Esophagus squamous epithelium (tissue), 5 donors: ENCODE data around the gene RAP1A. TPM values are rescaled to one million over a fixed set of nuclear protein-coding genes. Genes with fewer than 3 reads are reported as not detected.
A peak's percentile ranks its signal among the peaks of the same experiment; 100 is the strongest.

Source experiments
- DNase-seq: peaks from one replicate; lab custom pipeline; 2025; lab: John Stamatoyannopoulos, UW
- H3K27ac ChIP-seq, 4 donors: fragments of 200-600 bp; sonication (generic); one replicate each; pipeline ENCODE4 v1.5.1; 2016 to 2019; ENCODE audit warnings: mild to moderate bottlenecking in 1 of 4
- H3K27me3 ChIP-seq, 4 donors: fragments of 200-600 bp; sonication (generic); 1 replicate in 3 of 4; 2 replicates in 1 of 4; pipeline versions ENCODE4 v1.5.1 to v1.6.0; 2017 to 2021; ENCODE audit warnings: antibody characterized with exemption in 1 of 4
- H3K36me3 ChIP-seq, 3 donors: fragments of 200-600 bp; sonication (generic); one replicate each; pipeline ENCODE4 v1.5.1; 2016 to 2019
- H3K4me1 ChIP-seq, 3 donors: fragments of 200-600 bp; sonication (generic); one replicate each; pipeline ENCODE4 v1.5.1; 2017 to 2019
- H3K4me3 ChIP-seq, 4 donors: fragments of 200-600 bp; sonication (generic); 1 replicate in 3 of 4; 2 replicates in 1 of 4; pipeline ENCODE4 v1.5.1; 2016 to 2019; ENCODE audit warnings: mild to moderate bottlenecking in 2 of 4, moderate library complexity in 1 of 4
- H3K9me3 ChIP-seq, 3 donors: fragments of 200-600 bp; sonication (generic); one replicate each; pipeline ENCODE4 v1.5.1; 2016 to 2019
- CTCF ChIP-seq, 6 experiments: fragments of 450-650 bp in 4 of 6; fragments of 200-600 bp in 2 of 6; sonication (generic) in 2 of 6; IDR thresholded peaks; one replicate each; pipeline ENCODE4 v1.5.1; 2016 to 2019; ENCODE audit warnings: antibody characterized with exemption in 6 of 6, mild to moderate bottlenecking in 4 of 6, moderate library complexity in 4 of 6
- POLR2A ChIP-seq, 4 donors: fragments of 450-650 bp; IDR thresholded peaks; one replicate each; pipeline ENCODE4 v1.6.1; 2017; ENCODE audit warnings: antibody characterized with exemption in 4 of 4, mild to moderate bottlenecking in 4 of 4, moderate library complexity in 3 of 4
- WGBS, 2 donors: methylation state at CpG; one replicate each; pipeline ENCODE4 v1.1.5; 2018; 5-methylcytosine and 5-hydroxymethylcytosine counted together
- intact Hi-C: fragments of 100-400 bp; cut with DNase I; formaldehyde crosslinking; loops from one replicate; pipeline ENCODE4 v1.15.0; 2022
- total RNA-seq, 4 donors: library from RNA; depleted of rRNA; stranded (reverse); fragments of >200 nt; gene quantifications; one replicate each; pipeline ENCODE4 v1.1.0, GENCODE V29; 2016
- donor health status: DM: yes; HTN: yes; CAD: no.

Gene RAP1A
- total RNA-seq, 4 donors from 2014 or later = 24.3 to 111 (median 43.3) TPM

DNA sequence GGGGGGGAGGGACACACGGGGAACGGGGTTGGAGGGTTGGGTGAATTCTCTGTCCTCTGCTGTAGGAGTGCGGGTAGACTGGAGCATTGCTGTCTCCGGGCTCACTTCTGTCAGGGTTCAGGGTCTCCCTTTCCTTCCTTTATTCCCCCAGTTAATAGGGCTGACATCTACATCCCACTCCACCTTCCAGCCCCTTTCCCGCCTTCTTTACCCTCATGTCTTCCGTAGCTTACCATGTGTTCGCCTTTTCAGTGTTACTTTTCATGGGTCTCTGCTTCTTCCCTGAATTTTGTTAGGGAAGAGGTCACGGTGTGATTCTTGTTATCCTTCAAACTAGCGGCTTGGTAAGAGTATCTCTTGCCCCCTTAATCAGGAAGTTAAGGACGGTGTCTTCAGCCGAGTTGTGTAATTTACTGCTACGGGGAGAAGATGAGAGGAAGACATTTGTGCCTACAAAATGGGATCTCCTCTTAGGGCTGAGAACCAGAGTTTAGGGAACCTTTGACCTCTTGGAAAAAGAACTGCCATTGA, 917 bp downstream of the RAP1A start:
- intact Hi-C loops = no loop called here
- WGBS, 2 donors = 0 to 1% methylated on average over 10 to 11 of the region's 12 CpGs
- no peaks in the 10 kb centered on the region for H3K9me3 ChIP-seq
- peak overlapping the region; percentile 83 to 98 (median 94) for H3K4me3 ChIP-seq
- peaks cover 6 to 74% (median 30%) of the 10 kb centered on the region in 3 donors for H3K4me1 ChIP-seq
- no peaks in the 10 kb centered on the region for H3K36me3 ChIP-seq
- no peaks in the 10 kb centered on the region for H3K27me3 ChIP-seq
- peak overlapping the region; percentile 94 to 99 (median 99) for H3K27ac ChIP-seq
- TF ChIP-seq POLR2A (IDR thresholded peaks at IDR 0.05) (no peak), CTCF (IDR thresholded peaks at IDR 0.05) (no peak)
- DNase-seq = no peak

DNA sequence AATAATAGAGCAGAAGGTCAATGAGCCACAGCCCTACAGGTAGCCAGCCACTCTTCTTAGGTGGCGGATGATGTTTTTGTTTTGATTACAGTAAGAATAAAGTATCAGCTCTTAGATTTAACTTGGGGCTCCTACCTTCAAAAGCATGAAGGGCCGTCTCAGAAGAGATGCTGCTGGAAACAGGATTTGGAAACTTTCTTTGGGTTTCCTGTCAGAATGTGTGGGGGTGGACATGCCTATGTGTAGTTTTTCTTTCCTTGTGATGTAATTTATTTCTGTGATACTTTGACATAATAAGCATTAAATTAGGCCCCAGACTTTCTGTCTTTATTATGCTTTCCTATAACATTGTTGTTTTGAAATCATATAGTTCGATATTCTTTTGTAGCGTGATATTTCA, 1.5 kb downstream of the RAP1A start:
- Histone ChIP-seq H3K36me3 (no peaks in the 10 kb centered on the region), H3K9me3 (no peaks in the 10 kb centered on the region), H3K27me3 (no peaks in the 10 kb centered on the region), H3K4me3 (peak overlapping the region; percentile 83 to 98 (median 94)), H3K27ac (peak overlapping the region; percentile 94 to 99 (median 99)), H3K4me1 (peaks cover 2 to 74% (median 30%) of the 10 kb centered on the region in 3 donors)
- WGBS, 2 donors = 43 to 52% methylated on average over 4 of the region's 4 CpGs
- no peak for DNase-seq
- TF ChIP-seq POLR2A (IDR thresholded peaks at IDR 0.05) (no peak), CTCF (IDR thresholded peaks at IDR 0.05) (no peak)
- intact Hi-C loops = no loop called here

- TF ChIP-seq POLR2A (IDR thresholded peaks at IDR 0.05) = no peak
- H3K36me3 ChIP-seq = no peaks in the 10 kb centered on the region
- no peaks in the 10 kb centered on the region for H3K27me3 ChIP-seq
- no peak for DNase-seq
- H3K27ac ChIP-seq = peak overlapping the region in 3 of 4 donors; percentile 94 to 99 (median 99)
- peak overlapping the region in 3 of 4 donors; percentile 83 to 97 (median 92) for H3K4me3 ChIP-seq
- intact Hi-C loops = no loop called here
- peaks cover 0 to 77% (median 27%) of the 10 kb centered on the region in 3 donors for H3K4me1 ChIP-seq
- no peaks in the 10 kb centered on the region for H3K9me3 ChIP-seq
Measured at GRCh38 chr1:111622166-111622565, 2.6 kb downstream of the RAP1A start.

DNA sequence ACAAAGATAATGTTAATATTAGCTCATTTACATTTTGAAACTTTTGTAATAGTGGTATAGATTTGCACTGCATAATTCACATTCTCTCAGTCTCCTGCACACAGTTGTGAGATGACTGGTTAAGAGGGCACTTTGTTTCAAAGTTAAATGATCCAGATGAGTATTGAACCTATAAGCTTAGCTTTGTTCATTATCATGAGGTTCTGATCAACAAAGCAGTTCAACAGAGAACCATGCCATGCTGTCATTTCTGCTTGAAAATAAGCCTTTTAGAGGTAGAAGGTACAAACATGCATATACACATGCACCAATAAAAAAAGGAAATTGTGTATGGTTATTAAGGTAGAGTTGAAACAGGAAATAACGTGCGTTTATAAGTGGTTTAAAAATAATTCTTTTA, 4.8 kb downstream of the RAP1A start:
- H3K9me3 ChIP-seq = no peaks in the 10 kb centered on the region
- WGBS, 2 donors = 45 to 68% methylated on average over 2 of the region's 2 CpGs
- intact Hi-C loops = no loop called here
- no peaks in the 10 kb centered on the region for H3K36me3 ChIP-seq
- no peak overlapping the region for H3K4me3 ChIP-seq
- H3K4me1 ChIP-seq = peaks cover 0 to 91% (median 30%) of the 10 kb centered on the region in 3 donors
- no peak for TF ChIP-seq CTCF (IDR thresholded peaks at IDR 0.05)
- no peak for TF ChIP-seq POLR2A (IDR thresholded peaks at IDR 0.05)
- H3K27ac ChIP-seq = peak overlapping the region in 2 of 4 donors; percentile 1 to 28
- no peak for DNase-seq
- no peaks in the 10 kb centered on the region for H3K27me3 ChIP-seq

DNA sequence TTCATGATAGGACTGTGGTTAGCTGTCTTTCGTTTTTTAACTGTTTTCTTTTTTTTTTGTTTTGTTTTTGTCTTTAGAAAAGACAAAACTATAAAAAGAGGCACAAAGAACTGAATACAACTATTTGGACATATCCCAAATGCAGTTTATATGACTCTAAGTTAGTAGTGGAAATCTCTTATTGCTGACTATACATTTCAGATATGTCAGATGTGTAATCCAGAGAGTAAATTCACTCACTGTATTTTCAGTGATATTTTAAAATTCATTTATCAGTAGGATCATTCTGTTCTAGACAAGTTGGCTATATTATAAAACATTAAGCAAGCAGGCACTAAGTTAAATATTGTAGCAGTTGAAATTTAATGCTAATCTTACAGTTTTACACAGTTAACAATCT, 5.7 kb downstream of the RAP1A start:
- intact Hi-C loops = no loop called here
- peaks cover 0 to 98% (median 34%) of the 10 kb centered on the region in 3 donors for H3K4me1 ChIP-seq
- 13 to 36% methylated on average over 1 of the region's 1 CpG for WGBS, 2 donors
- H3K36me3 ChIP-seq = no peaks in the 10 kb centered on the region
- no peak for TF ChIP-seq POLR2A (IDR thresholded peaks at IDR 0.05)
- no peak for TF ChIP-seq CTCF (IDR thresholded peaks at IDR 0.05)
- no peaks in the 10 kb centered on the region for H3K9me3 ChIP-seq
- peak overlapping the region in 3 of 4 donors; percentile 1 to 22 (median 20) for H3K27ac ChIP-seq
- no peak for DNase-seq
- H3K4me3 ChIP-seq = no peak overlapping the region
- H3K27me3 ChIP-seq = no peaks in the 10 kb centered on the region
